Measurements from ENCODE around the gene ZNF316. TPM values are rescaled to one million over a fixed set of nuclear protein-coding genes. Genes with fewer than 3 reads are reported as not detected.

ZNF316 gene
- total and polyA plus RNA-seq, 2 experiments from 2014 or later: 1.1 to 17.4 TPM

GRCh38 chr7:6623589-6624245, 13.4 kb upstream of the ZNF316 start:
- no peak overlapping the region for H2AFZ ChIP-seq
- TF ChIP-seq STAT1 (IDR thresholded peaks at IDR 0.05; ENCODE audit: unreplicated experiment): no peak
- no peak for TF ChIP-seq ZNF114 (CRISPR knock-in tag; IDR thresholded peaks at IDR 0.05)
- TF ChIP-seq ETS1 (IDR thresholded peaks at IDR 0.05): no peak
- TF ChIP-seq CTCF (conservative IDR thresholded peaks at IDR 0.05; ENCODE audit: low read depth in 2 of 2): no peak
- TF ChIP-seq EZH2phosphoT487 (IDR thresholded peaks at IDR 0.05; ENCODE audit: unreplicated experiment): no peak
- TF ChIP-seq REST (IDR thresholded peaks at IDR 0.05; ENCODE audit: unreplicated experiment): no peak
- TF ChIP-seq NANOG (IDR thresholded peaks at IDR 0.05; ENCODE audit: borderline replicate concordance): no peak
- no peak for TF ChIP-seq POLR2AphosphoS5 (IDR thresholded peaks at IDR 0.05; ENCODE audit: low read depth)
- no peak for TF ChIP-seq ZNF331 (CRISPR knock-in tag; IDR thresholded peaks at IDR 0.05; ENCODE audit: low read depth)
- TF ChIP-seq ZNF462 (CRISPR knock-in tag; IDR thresholded peaks at IDR 0.05): no peak
- Mint-ChIP-seq H3K27me3 (ENCODE audit: insufficient read depth, low read depth, poor library complexity) (peaks cover 10% of the 10 kb centered on the region), H3K27ac (no peak overlapping the region), H3K4me3 (no peak overlapping the region), H3K9me3 (peaks cover 5% of the 10 kb centered on the region; the same call in 1 of the 3 replicates), H3K4me1 (no peaks in the 10 kb centered on the region; the same call in 2 of the 3 replicates), H3K36me3 (ENCODE audit: low read depth) (peaks cover 26% of the 10 kb centered on the region)
- H4K20me1 ChIP-seq (replicated peaks; ENCODE audit: insufficient read depth): no peaks in the 10 kb centered on the region
- H3K27ac ChIP-seq (ENCODE audit: low read depth): 0 out of 2 replicates have a peak overlapping the region, but pooled peaks have one; percentile 63
- H3F3A ChIP-seq (replicated peaks; ENCODE audit: low read depth): no peaks in the 10 kb centered on the region
- H3K79me2 ChIP-seq (replicated peaks; ENCODE audit: insufficient read depth): no peaks in the 10 kb centered on the region
- no peak overlapping the region for H3K4me3 ChIP-seq
- H3K9me2 ChIP-seq (ENCODE audit: insufficient read depth): no peaks in the 10 kb centered on the region
- H3K4me1 ChIP-seq (ENCODE audit: insufficient read depth): no peaks in the 10 kb centered on the region
- no peak for DNase-seq (ENCODE audit: low spot score)
- H3K36me3 ChIP-seq (ENCODE audit: insufficient read depth): no peaks in the 10 kb centered on the region
- no peak for ATAC-seq
- H3K4me2 ChIP-seq: no peak overlapping the region
- H3K27me3 ChIP-seq (ENCODE audit: insufficient read depth): no peaks in the 10 kb centered on the region

All from GM23338 (cell line).